Fibroblast of the aortic adventitia (primary cell): ENCODE measurements around the gene SEC22C. TPM values are rescaled to one million over a fixed set of nuclear protein-coding genes. Genes with fewer than 3 reads are reported as not detected.

Source experiments
- DNase-seq: peaks from one replicate; pipeline ENCODE4 v3.0.0-alpha.2; 2010; ENCODE audit warnings: low read depth
- H3K4me3 ChIP-seq: 2 replicates; pipeline ENCODE4 v1.5.1; 2011; ENCODE audit warnings: low read depth, mild to moderate bottlenecking, control low read depth, low read length, moderate library complexity
- CTCF ChIP-seq: IDR thresholded peaks from 2 replicates; pipeline ENCODE4 v1.5.1; 2011; ENCODE audit warnings: mild to moderate bottlenecking, low read length, control low read depth, inconsistent platforms; ENCODE audit not compliant: insufficient read depth
- total RNA-seq: library from RNA; depleted of rRNA; stranded (reverse); fragments of >200 nt; gene quantifications from 2 replicates; pipeline ENCODE4 v1.2.3, GENCODE V29; 2012; ENCODE audit warnings: low replicate concordance

The SEC22C gene
- total RNA-seq, 1 donor, result 71.9 TPM

GRCh38 chr3:42515391-42515916, 66.3 kb downstream of the SEC22C start:
- DNase-seq, result peak; percentile 7

GRCh38 chr3:42514876-42515275, 66.9 kb downstream of the SEC22C start:
- no peak for TF ChIP-seq CTCF
- no peak overlapping the region for H3K4me3 ChIP-seq
- DNase-seq, result no peak

More at GRCh38 chr3:42515391-42515916, 66.3 kb downstream of the SEC22C start:
- H3K4me3 ChIP-seq, result no peak overlapping the region
- no peak for TF ChIP-seq CTCF

- DNase-seq, result no peak
- no peak overlapping the region for H3K4me3 ChIP-seq
- no peak for TF ChIP-seq CTCF
Observed at GRCh38 chr3:42513521-42513920, 68.2 kb downstream of the SEC22C start.

- no peak overlapping the region for H3K4me3 ChIP-seq
- no peak for TF ChIP-seq CTCF
- no peak for DNase-seq
Observed at GRCh38 chr3:42513121-42513520, 68.6 kb downstream of the SEC22C start.

GRCh38 chr3:42511736-42512135, 70.0 kb downstream of the SEC22C start:
- no peak for TF ChIP-seq CTCF
- no peak for DNase-seq
- no peak overlapping the region for H3K4me3 ChIP-seq

DNA sequence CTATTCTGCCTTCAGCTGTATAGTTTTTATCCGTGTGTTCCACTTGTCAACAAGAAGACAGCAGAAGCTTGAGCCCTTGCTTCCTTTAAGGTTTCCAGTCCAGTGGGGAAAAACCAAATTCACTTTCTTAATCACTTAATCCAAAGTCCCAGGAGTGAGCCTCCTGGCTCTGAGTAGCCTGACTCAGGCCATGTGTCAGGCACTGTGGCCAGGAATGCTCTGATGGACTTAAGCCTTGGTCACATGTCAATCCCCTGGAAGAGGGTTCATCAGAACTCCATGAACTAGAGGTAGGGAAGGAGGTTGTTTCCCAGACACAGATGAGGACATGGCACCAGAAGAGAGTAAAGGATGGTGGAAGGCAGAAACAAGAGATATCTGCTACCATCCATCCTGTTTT, 70.6 kb downstream of the SEC22C start:
- H3K4me3 ChIP-seq, result no peak overlapping the region
- TF ChIP-seq CTCF, result no peak
- no peak for DNase-seq

- TF ChIP-seq CTCF, result no peak
- no peak overlapping the region for H3K4me3 ChIP-seq
- DNase-seq, result no peak
Observed at GRCh38 chr3:42510325-42510724, 71.4 kb downstream of the SEC22C start.
